HUDEP-2 (cell line): Measurements from ENCODE around the gene INHBB.
A peak's percentile ranks its signal among the peaks of the same experiment; 100 is the strongest.
"Not testable (repeated sequence)": the region's sequence is repeated elsewhere in the genome, so short reads cannot be mapped to it uniquely, and the experiment has no call there.

Experiments used
- DNase-seq, 76 experiments: peaks; one replicate each; lab custom pipeline; 2025; ENCODE audit not compliant: unreplicated experiment in 76 of 76; lab: John Stamatoyannopoulos, UW

INHBB gene

GRCh38 chr2:120346026-120346666, at the start of gene INHBB:
TSS of gene INHBB (plus strand) at chr2:120346136. CDS start at chr2:120346189, 53 bp downstream.
- no peak for DNase-seq

- DNase-seq: peak in 9 of 76 experiments; percentile 6 to 36 (median 24)
Observed at GRCh38 chr2:120298173-120298835, 47.6 kb upstream of the INHBB start.

- DNase-seq: no peak
Observed at GRCh38 chr2:120299004-120299403, 46.9 kb upstream of the INHBB start.

- DNase-seq: no peak
Observed at GRCh38 chr2:120299561-120299960, 46.4 kb upstream of the INHBB start.

GRCh38 chr2:120300385-120300784, 45.6 kb upstream of the INHBB start:
- DNase-seq: no peak

GRCh38 chr2:120301284-120301683, 44.7 kb upstream of the INHBB start:
- no peak for DNase-seq

- DNase-seq: no peak
Observed at GRCh38 chr2:120302301-120302700, 43.6 kb upstream of the INHBB start.

- DNase-seq: no peak
Observed at GRCh38 chr2:120303177-120303576, 42.8 kb upstream of the INHBB start.

- DNase-seq: peak in 8 of 76 experiments; percentile 10 to 49 (median 14)
Observed at GRCh38 chr2:120305296-120305695, 40.6 kb upstream of the INHBB start.

GRCh38 chr2:120305937-120306490, 39.9 kb upstream of the INHBB start:
- DNase-seq: no peak

GRCh38 chr2:120307482-120307881, 38.5 kb upstream of the INHBB start:
- no peak for DNase-seq

GRCh38 chr2:120308038-120308910, 37.7 kb upstream of the INHBB start:
- no peak for DNase-seq

GRCh38 chr2:120310136-120310535, 35.8 kb upstream of the INHBB start:
- DNase-seq: no peak

GRCh38 chr2:120310841-120311240, 35.1 kb upstream of the INHBB start:
- not testable (repeated sequence) for DNase-seq

GRCh38 chr2:120312076-120312475, 33.9 kb upstream of the INHBB start:
- DNase-seq: no peak

GRCh38 chr2:120312860-120313694, 32.9 kb upstream of the INHBB start:
- DNase-seq: peak in 60 of 76 experiments; percentile 6 to 72 (median 42)

GRCh38 chr2:120313695-120314615, 32.0 kb upstream of the INHBB start:
- DNase-seq: no peak

GRCh38 chr2:120314690-120315366, 31.1 kb upstream of the INHBB start:
- no peak for DNase-seq
